Large intestine (tissue), 3 donors: ENCODE data around the gene CETP. TPM values are rescaled to one million over a fixed set of nuclear protein-coding genes. Genes with fewer than 3 reads are reported as not detected.

Experiments
- DNase-seq, 2 donors: peaks; one replicate each; pipeline versions ENCODE4 v3.0.0 to v3.0.0-alpha.2; 2013
- H3K27ac ChIP-seq: one replicate; pipeline ENCODE4 v1.5.1; 2013; ENCODE audit warnings: low read length
- H3K27me3 ChIP-seq: 2 replicates; pipeline ENCODE4 v1.6.1; 2013; ENCODE audit warnings: low read length; ENCODE audit not compliant: control insufficient read depth, insufficient read depth
- H3K36me3 ChIP-seq: 2 replicates; pipeline ENCODE4 v1.6.1; 2013; ENCODE audit warnings: low read length; ENCODE audit not compliant: control insufficient read depth, insufficient read depth
- H3K4me1 ChIP-seq: one replicate; pipeline ENCODE4 v1.6.1; 2013; ENCODE audit warnings: low read length; ENCODE audit not compliant: control insufficient read depth, insufficient read depth
- H3K4me3 ChIP-seq: one replicate; pipeline ENCODE4 v1.5.1; 2013; ENCODE audit warnings: low read length
- H3K9me3 ChIP-seq: one replicate; pipeline ENCODE4 v1.6.1; 2013; ENCODE audit warnings: mild to moderate bottlenecking, low read depth, low read length, moderate library complexity; ENCODE audit not compliant: control insufficient read depth
- WGBS: methylation state at CpG from one replicate; pipeline ENCODE4 v1.1.5; 2013; ENCODE audit warnings: low lambda C conversion rate; ENCODE audit not compliant: insufficient coverage; 5-methylcytosine and 5-hydroxymethylcytosine counted together
- polyA plus RNA-seq: library from polyadenylated mRNA; unstranded; fragments of 120-200 nt; gene quantifications from one replicate; pipeline ENCODE4 v1.2.1, GENCODE V29; 2013

Gene CETP
- polyA plus RNA-seq, 1 donor: 3.1 TPM

DNA sequence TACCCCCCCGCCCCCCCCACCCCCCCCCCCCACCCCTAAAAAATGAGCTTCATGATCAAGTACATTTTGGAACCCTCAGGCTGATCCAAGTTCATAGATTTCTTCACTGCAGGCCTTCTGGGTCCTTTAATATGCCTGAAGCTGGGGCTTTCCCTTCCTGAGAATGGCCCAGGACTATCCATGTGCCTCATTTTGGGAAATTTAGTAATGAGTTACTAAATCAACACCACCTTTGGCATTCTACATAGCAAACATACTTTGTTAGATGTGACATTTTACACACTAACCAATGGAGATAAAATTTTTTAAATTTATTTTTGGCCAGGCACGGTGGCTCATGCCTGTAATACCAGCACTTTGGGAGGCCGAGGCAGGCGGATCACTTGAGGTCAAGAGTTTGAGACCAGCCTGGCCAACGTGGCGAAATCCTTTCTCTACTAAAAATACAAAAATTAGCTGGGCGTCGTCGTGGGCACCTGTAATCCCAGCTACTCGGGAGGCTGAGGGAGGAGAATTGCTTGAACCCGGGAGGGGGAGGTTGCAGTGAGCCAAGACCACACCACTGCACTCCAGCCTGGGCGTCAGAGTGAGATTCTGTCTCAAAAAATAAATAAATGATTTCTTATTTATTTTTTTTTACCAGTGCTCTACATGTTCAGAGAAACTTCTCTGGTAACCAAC lies 15.8 kb upstream of the CETP start:
- Histone ChIP-seq H3K4me3 (no peak overlapping the region), H3K36me3 (peaks cover 45% of the 10 kb centered on the region), H3K9me3 (no peaks in the 10 kb centered on the region), H3K27me3 (no peaks in the 10 kb centered on the region), H3K27ac (no peak overlapping the region), H3K4me1 (no peaks in the 10 kb centered on the region)
- DNase-seq: no peak
- no CpG with 5 or more reads among the region's 12 CpGs for WGBS

DNA sequence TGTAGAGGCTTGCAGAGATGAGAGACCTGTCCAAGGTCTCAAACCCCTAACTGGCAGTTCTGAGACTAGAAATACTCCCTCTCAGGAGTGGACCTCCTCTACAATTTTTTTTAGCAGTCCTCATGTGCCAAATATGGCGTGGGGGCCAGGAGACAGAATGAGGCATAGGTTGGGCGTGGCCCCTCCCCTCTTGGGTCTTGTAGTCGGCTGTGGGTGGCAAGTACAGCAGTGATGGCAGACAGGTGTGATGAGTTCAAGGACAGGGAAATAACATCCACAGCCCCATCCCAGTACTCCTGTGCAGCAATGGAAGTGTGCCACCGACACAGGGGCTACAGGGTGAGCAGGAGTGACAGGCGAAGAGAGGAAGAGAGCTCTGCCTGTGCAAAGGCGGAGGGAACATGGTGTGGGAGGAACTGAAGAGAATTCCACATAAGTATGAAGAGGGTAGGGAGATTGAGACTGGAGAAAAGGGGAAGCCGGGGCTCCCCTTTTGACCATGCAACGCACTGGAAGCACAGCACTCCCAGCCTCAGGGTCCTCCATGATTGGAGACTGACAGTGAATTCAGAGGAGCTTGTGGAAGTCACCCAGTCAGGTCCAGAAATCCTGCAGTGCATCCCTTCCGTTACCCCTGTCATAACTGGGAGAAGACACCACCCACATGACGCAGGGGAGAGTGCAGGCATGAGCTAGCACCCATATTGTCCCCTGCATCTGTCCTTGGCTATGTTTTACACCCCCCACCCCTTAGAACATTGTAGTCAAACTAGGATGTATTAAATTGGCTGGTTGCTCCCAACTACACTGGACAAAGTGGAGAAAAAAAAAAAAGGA lies 14.8 kb upstream of the CETP start:
- Histone ChIP-seq H3K36me3 (peaks cover 36% of the 10 kb centered on the region), H3K4me1 (no peaks in the 10 kb centered on the region), H3K27me3 (no peaks in the 10 kb centered on the region), H3K27ac (no peak overlapping the region), H3K4me3 (no peak overlapping the region), H3K9me3 (no peaks in the 10 kb centered on the region)
- no peak for DNase-seq
- 100% methylated on average over 1 of the region's 10 CpGs for WGBS

DNA sequence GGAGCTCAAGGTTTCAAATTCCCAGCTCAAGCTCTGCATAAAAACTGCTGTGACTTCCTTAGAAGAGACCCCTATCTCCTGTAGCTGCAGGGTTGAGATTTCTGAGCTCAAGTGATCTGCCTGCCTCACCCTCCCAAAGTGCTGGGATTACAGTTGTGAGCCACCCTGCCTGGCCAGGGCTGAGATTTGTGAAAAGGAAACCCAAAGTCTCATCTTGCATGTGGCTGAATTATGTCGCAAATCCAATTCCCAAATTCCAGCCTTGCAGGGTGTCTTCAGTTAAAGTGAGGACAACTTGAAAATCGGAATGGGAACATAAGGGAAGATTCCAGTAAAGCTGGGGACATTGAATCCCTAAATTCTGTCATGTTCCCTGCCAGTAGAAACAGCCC lies 14.2 kb upstream of the CETP start:
- no CpG with 5 or more reads among the region's 2 CpGs for WGBS
- Histone ChIP-seq H3K9me3 (no peaks in the 10 kb centered on the region), H3K4me1 (no peaks in the 10 kb centered on the region), H3K36me3 (peaks cover 30% of the 10 kb centered on the region), H3K27ac (no peak overlapping the region), H3K27me3 (no peaks in the 10 kb centered on the region), H3K4me3 (no peak overlapping the region)
- no peak for DNase-seq

DNA sequence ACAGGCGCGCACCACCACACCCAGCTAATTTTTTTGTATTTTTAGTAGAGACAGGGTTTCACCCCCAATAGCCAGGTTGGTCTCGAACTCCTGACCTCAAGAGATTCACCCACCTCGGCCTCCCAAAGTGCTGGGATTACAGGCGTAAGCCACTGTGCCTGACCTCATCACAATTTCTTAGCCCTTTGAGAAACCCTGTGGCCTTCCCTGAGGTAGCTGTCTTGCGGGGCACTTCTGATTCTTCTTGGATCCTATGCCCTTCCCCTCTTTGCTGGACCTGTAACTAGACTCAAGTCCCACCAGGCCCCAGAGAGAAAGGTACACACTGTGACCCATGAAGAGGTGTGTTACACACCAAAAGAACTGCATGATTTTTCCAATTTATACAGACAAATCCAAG lies 13.5 kb upstream of the CETP start:
- WGBS: 60% methylated on average over 1 of the region's 6 CpGs
- no peak overlapping the region for H3K27ac ChIP-seq
- H3K9me3 ChIP-seq: no peaks in the 10 kb centered on the region
- H3K4me3 ChIP-seq: no peak overlapping the region
- H3K27me3 ChIP-seq: no peaks in the 10 kb centered on the region
- H3K4me1 ChIP-seq: no peaks in the 10 kb centered on the region
- DNase-seq: no peak
- H3K36me3 ChIP-seq: peaks cover 24% of the 10 kb centered on the region

DNA sequence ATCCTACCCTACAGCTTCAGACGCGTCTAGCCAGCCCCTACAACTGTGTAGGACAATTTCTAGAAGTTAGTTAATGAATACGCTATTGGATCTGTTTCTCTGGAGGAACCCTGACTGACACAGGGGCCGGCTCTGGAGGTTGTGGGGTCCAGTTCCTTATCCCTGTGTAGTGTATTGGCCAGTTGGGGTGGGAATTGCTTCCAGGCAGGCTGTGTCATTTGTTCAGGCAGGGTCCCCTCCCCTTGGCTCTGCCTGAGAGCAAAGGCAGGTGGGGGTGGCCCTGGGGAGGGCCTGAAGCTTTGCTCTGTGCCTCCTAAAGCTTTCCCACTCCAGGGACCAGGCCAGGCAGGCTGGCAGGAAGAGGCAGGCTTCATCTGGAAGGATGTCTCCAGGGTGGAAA lies 11.7 kb upstream of the CETP start:
- Histone ChIP-seq H3K9me3 (no peaks in the 10 kb centered on the region), H3K4me3 (no peak overlapping the region), H3K36me3 (peaks cover 7% of the 10 kb centered on the region), H3K27ac (no peak overlapping the region), H3K4me1 (no peaks in the 10 kb centered on the region), H3K27me3 (no peaks in the 10 kb centered on the region)
- DNase-seq: no peak
- WGBS: no CpG with 5 or more reads among the region's 4 CpGs

DNA sequence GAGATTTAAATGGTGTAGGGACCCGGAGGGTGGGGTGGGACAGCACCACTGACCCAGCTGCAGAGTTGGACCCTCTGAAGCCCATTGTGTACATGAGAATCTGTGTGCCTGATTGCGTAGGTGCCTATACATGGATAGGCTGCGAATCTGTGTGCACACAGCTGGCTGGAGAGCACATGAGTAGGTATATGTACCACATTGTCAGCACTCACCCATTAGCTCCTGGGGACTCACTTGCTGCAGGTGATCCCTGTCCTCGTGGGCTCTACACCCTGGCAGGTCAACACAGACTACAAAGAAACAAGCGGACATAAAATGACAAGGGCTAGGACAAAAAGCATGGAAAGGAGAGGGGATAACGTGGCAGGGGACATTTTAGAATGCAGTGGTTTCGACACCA lies 11.3 kb upstream of the CETP start:
- H3K27me3 ChIP-seq: no peaks in the 10 kb centered on the region
- H3K27ac ChIP-seq: no peak overlapping the region
- H3K4me3 ChIP-seq: no peak overlapping the region
- no peaks in the 10 kb centered on the region for H3K4me1 ChIP-seq
- 79% methylated on average over 2 of the region's 7 CpGs for WGBS
- no peaks in the 10 kb centered on the region for H3K9me3 ChIP-seq
- peaks cover 3% of the 10 kb centered on the region for H3K36me3 ChIP-seq
- no peak for DNase-seq

DNA sequence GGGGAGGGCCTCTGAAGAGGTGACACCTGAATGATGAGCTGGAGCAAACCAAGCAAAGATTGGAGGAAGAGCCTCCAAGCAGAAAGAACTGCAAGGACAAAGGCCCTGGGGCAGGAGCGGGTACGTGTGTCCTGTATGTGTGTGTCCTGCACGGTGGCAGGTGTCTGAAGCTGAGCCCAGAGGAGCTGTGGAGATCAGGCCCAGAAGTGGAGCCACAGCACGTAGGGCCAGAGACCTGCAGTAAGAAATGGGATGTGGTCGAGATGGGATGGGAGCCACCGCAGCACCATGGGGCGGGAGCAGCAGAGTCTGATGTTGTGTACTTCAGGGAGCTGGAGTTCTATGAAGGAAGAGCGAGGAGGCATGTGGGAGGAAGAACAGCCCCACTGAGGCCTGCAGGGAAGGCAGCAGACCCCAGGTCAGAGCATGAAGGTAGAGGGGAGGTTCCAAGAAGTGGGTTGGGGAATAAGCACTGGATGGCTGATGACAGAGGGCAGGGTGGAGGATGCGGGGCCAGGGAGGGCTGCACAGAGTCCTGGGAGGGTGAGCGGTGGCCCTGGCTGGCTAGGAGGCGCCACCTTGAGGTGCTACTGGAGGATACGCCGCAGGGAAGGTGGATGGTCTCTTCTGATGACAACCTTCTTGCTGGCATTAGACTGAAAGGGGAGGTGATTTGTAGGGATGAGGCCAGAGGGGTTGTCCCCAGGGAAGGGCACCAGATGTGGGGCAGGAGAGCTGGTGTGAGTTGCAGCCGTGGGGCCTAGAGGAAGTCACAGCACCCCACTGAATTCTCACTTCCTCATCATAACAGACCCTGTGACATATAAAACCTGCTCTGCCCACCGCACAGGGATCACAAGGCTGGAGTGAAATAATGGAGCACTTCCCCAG lies 10.6 kb upstream of the CETP start:
- H3K36me3 ChIP-seq: peaks cover 2% of the 10 kb centered on the region
- H3K9me3 ChIP-seq: no peaks in the 10 kb centered on the region
- H3K27ac ChIP-seq: no peak overlapping the region
- no CpG with 5 or more reads among the region's 15 CpGs for WGBS
- no peaks in the 10 kb centered on the region for H3K4me1 ChIP-seq
- H3K27me3 ChIP-seq: no peaks in the 10 kb centered on the region
- no peak overlapping the region for H3K4me3 ChIP-seq
- peak in 1 of 2 donors; percentile 22 for DNase-seq

DNA sequence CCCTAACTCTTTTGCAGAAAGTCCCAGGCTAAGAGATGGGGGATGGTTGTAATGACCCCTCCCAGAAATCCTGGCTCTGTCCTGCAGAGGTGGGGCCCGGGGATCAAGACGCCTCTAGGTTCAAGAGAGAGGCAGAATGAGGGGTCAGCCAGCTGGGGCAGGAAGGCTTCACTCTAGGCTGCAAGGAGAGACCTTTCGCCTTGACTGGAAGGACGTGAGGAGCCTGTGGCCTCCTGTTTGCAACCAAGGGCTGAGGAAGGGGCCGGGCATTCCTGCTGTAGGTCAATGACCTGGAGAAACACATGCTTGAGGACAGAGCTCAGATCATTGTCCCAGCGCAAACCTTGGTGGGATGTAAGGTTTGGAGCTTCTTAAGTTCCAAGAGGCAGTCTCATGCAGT lies 8.7 kb upstream of the CETP start:
- no CpG with 5 or more reads among the region's 6 CpGs for WGBS
- Histone ChIP-seq H3K36me3 (no peaks in the 10 kb centered on the region), H3K27me3 (no peaks in the 10 kb centered on the region), H3K4me1 (no peaks in the 10 kb centered on the region), H3K4me3 (no peak overlapping the region), H3K9me3 (no peaks in the 10 kb centered on the region), H3K27ac (no peak overlapping the region)
- no peak for DNase-seq

DNA sequence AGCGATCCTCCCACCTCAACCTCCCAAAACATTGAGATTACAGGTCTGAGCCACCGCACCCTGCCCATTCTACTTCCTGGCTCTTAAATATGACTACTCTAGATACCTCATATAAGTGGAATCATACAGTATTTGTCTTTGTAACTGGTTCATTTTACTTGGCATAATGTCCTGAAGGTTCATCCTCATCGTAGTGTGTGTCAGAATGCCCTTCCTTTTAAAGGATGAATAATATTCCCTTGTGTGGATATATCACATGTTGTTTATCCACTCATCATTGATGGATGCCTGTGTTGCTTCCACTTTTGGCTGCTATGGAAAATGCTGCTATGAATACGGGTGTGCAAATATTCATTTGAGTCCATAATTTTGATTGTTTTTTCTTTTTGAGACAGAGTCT lies 5.7 kb upstream of the CETP start:
- Histone ChIP-seq H3K36me3 (no peaks in the 10 kb centered on the region), H3K4me1 (no peaks in the 10 kb centered on the region), H3K9me3 (no peaks in the 10 kb centered on the region), H3K27ac (no peak overlapping the region), H3K4me3 (no peak overlapping the region), H3K27me3 (no peaks in the 10 kb centered on the region)
- 100% methylated on average over 1 of the region's 4 CpGs for WGBS
- DNase-seq: no peak

DNA sequence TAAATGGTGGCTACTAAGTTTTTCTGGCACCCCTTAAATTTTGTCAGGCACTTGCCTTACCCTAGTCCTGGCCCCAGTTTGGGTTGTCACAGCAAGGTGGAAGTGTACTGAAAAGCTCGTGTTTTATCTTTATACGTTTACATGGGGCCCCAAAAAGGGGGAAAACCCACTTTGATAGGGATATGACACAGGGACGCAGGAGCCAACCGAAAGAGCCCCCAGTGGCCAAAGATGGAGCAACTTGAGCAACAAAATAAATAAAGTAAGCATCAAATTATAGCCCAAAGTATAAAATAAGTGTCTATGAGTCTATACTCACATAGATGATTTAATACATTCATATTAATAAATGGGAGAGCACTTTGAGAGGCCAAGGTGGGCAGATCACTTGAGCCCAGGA lies 5.0 kb upstream of the CETP start:
- Histone ChIP-seq H3K4me1 (no peaks in the 10 kb centered on the region), H3K36me3 (no peaks in the 10 kb centered on the region), H3K27me3 (no peaks in the 10 kb centered on the region), H3K27ac (no peak overlapping the region), H3K4me3 (no peak overlapping the region), H3K9me3 (no peaks in the 10 kb centered on the region)
- WGBS: no CpG with 5 or more reads among the region's 4 CpGs
- no peak for DNase-seq
